ENCODE results near the gene TRAF2. TPM values are rescaled to one million over a fixed set of nuclear protein-coding genes. Genes with fewer than 3 reads are reported as not detected.

Gene TRAF2
- total RNA-seq, 1 donor from 2014 or later, result 85.0 TPM

GRCh38 chr9:136907011-136907914 is 20.9 kb downstream of the TRAF2 start:
- intact Hi-C loops (cut with micrococcal nuclease), result no loop called here

- intact Hi-C loops (cut with micrococcal nuclease), result no loop called here
These were observed 24.0 kb downstream of the TRAF2 start for GRCh38 chr9:136910197-136910900.

GRCh38 chr9:136910901-136911245 is 24.6 kb downstream of the TRAF2 start:
- intact Hi-C loops (cut with micrococcal nuclease), result no loop called here

GRCh38 chr9:136913701-136914438 is 27.6 kb downstream of the TRAF2 start:
- intact Hi-C loops (cut with micrococcal nuclease), result no loop called here

- intact Hi-C loops (cut with micrococcal nuclease), result no loop called here
These were observed 29.5 kb downstream of the TRAF2 start for GRCh38 chr9:136915632-136916329.

GRCh38 chr9:136916330-136917184 is 30.2 kb downstream of the TRAF2 start:
- intact Hi-C loops (cut with micrococcal nuclease), result no loop called here

GRCh38 chr9:136917902-136918301 is 31.6 kb downstream of the TRAF2 start:
- intact Hi-C loops (cut with micrococcal nuclease), result no loop called here

GRCh38 chr9:136920069-136920468 is 33.8 kb downstream of the TRAF2 start:
- intact Hi-C loops (cut with micrococcal nuclease), result no loop called here

GRCh38 chr9:136920734-136921231 is 34.5 kb downstream of the TRAF2 start:
- intact Hi-C loops (cut with micrococcal nuclease), result no loop called here

GRCh38 chr9:136921307-136921706 is 35.0 kb downstream of the TRAF2 start:
- intact Hi-C loops (cut with micrococcal nuclease), result no loop called here

GRCh38 chr9:136921718-136922117 is 35.4 kb downstream of the TRAF2 start:
- intact Hi-C loops (cut with micrococcal nuclease), result no loop called here

GRCh38 chr9:136922540-136922939 is 36.2 kb downstream of the TRAF2 start:
- intact Hi-C loops (cut with micrococcal nuclease), result no loop called here

- intact Hi-C loops (cut with micrococcal nuclease), result no loop called here
These were observed 37.6 kb downstream of the TRAF2 start for GRCh38 chr9:136923881-136924280.

GRCh38 chr9:136925414-136926153 is 39.3 kb downstream of the TRAF2 start:
- intact Hi-C loops (cut with micrococcal nuclease), result no loop called here

GRCh38 chr9:136926154-136926704 is 39.9 kb downstream of the TRAF2 start:
- intact Hi-C loops (cut with micrococcal nuclease), result no loop called here

- intact Hi-C loops (cut with micrococcal nuclease), result no loop called here
These were observed 40.4 kb downstream of the TRAF2 start for GRCh38 chr9:136926749-136927148.

- intact Hi-C loops (cut with micrococcal nuclease), result no loop called here
These were observed 41.3 kb downstream of the TRAF2 start for GRCh38 chr9:136927343-136928271.

GRCh38 chr9:136928591-136928990 is 42.3 kb downstream of the TRAF2 start:
- intact Hi-C loops (cut with micrococcal nuclease), result no loop called here

All from T-helper 1 cell treated with Interleukin-12 subunit alpha and Interleukin-12 subunit beta and Interleukin-4 antibody, amounts not matched to agents 30 ng/mL and 1 ng/mL, for 36 hours (primary cell).